GM10248 (cell line): ENCODE measurements around the gene SERTAD2.

Experiments used
- CTCF ChIA-PET: fragments of 300-600 bp; sonication (Branson Sonifier 250); formaldehyde crosslinking; extraction: SDS; loops from one replicate; lab custom pipeline; 2021; ENCODE audit warnings: antibody characterized with exemption; lab: Yijun Ruan, JAX
- POLR2A ChIA-PET: fragments of 350-650 bp; sonication (Branson Sonifier 250); formaldehyde crosslinking; extraction: SDS; loops from one replicate; lab custom pipeline; 2020; ENCODE audit warnings: antibody characterized with exemption; lab: Yijun Ruan, JAX
- DNase-seq: peaks from one replicate; pipeline ENCODE4 v3.0.0; 2012; ENCODE audit errors: extremely low spot score
- CTCF ChIP-seq: IDR thresholded peaks from 2 replicates; pipeline ENCODE4 v1.5.1; 2012; ENCODE audit warnings: mild to moderate bottlenecking, low read depth; ENCODE audit errors: extremely low read depth, missing control alignments, control extremely low read depth

The SERTAD2 gene

GRCh38 chr2:64649626-64650025 is 4.1 kb downstream of the SERTAD2 start:
- POLR2A ChIA-PET: interaction anchor here (0.6 to 1.3 kb wide), 4 partner anchors 9 to 341 kb away, joined by 3 to 6 read pairs (median 6); no protein-coding TSS in a partner anchor
- DNase-seq: no peak
- no peak for TF ChIP-seq CTCF
- CTCF ChIA-PET: interaction anchor here (0.7 to 10.2 kb wide), 22 partner anchors 5 to 380 kb away, joined by 3 to 94 read pairs (median 6); no protein-coding TSS in a partner anchor

GRCh38 chr2:64649013-64649484 is 4.7 kb downstream of the SERTAD2 start:
- POLR2A ChIA-PET: interaction anchor here (1.0 to 1.3 kb wide), 2 partner anchors 9 to 102 kb away, joined by 3 to 5 read pairs; no protein-coding TSS in a partner anchor

GRCh38 chr2:64646007-64646880 is 7.5 kb downstream of the SERTAD2 start:
- DNase-seq: no peak
- peak; percentile 96 for TF ChIP-seq CTCF
- CTCF ChIA-PET: interaction anchor here (0.6 to 6.7 kb wide), 65 partner anchors 9 to 713 kb away, joined by 3 to 94 read pairs (median 5); partner anchors contain the start of genes AFTPH and SERTAD2
- POLR2A ChIA-PET: interaction anchor here (1.8 kb wide), 1 partner anchor 105 kb away, joined by 8 read pairs; no protein-coding TSS in a partner anchor

More at GRCh38 chr2:64649013-64649484, 4.7 kb downstream of the SERTAD2 start:
- no peak for TF ChIP-seq CTCF
- CTCF ChIA-PET: interaction anchor here (0.7 to 7.6 kb wide), 21 partner anchors 9 to 380 kb away, joined by 3 to 59 read pairs (median 4); no protein-coding TSS in a partner anchor
- DNase-seq: no peak

- ChIA-PET CTCF (interaction anchor here (0.6 to 6.7 kb wide), 26 partner anchors 7 to 314 kb away, joined by 3 to 94 read pairs (median 6); partner anchors contain the start of gene SERTAD2), POLR2A (interaction anchor here (1.1 to 2.9 kb wide), 7 partner anchors 9 to 220 kb away, joined by 3 to 29 read pairs (median 6); partner anchors contain the start of gene SERTAD2)
Measured at GRCh38 chr2:64644458-64645382, 9.0 kb downstream of the SERTAD2 start.

GRCh38 chr2:64643838-64644457 is 9.8 kb downstream of the SERTAD2 start:
- ChIA-PET POLR2A (interaction anchor here (0.7 to 2.9 kb wide), 8 partner anchors 10 to 221 kb away, joined by 3 to 29 read pairs (median 4); partner anchors contain the start of gene SERTAD2), CTCF (interaction anchor here (0.7 to 6.7 kb wide), 24 partner anchors 8 to 313 kb away, joined by 3 to 94 read pairs (median 4); partner anchors contain the start of gene SERTAD2)
- DNase-seq: no peak
- TF ChIP-seq CTCF: no peak

More at GRCh38 chr2:64644458-64645382, 9.0 kb downstream of the SERTAD2 start:
- peak; percentile 75 for DNase-seq
- TF ChIP-seq CTCF: no peak
